GM18505 (cell line): ENCODE data around the gene ANKRD31.
"Not testable (repeated sequence)": the region's sequence is repeated elsewhere in the genome, so short reads cannot be mapped to it uniquely, and the experiment has no call there.

ENCODE experiments used
- ATAC-seq: cut with Tn5 transposase; IDR thresholded peaks from one replicate; pipeline ENCODE4 v1.9.1; 2021; ENCODE audit not compliant: unreplicated experiment
- POLR2A ChIP-seq: IDR thresholded peaks from 4 replicates; pipeline ENCODE4 v1.6.1; 2011; ENCODE audit warnings: borderline replicate concordance; ENCODE audit not compliant: insufficient read depth, insufficient read length; ENCODE audit errors: extremely low read depth

Gene ANKRD31

DNA sequence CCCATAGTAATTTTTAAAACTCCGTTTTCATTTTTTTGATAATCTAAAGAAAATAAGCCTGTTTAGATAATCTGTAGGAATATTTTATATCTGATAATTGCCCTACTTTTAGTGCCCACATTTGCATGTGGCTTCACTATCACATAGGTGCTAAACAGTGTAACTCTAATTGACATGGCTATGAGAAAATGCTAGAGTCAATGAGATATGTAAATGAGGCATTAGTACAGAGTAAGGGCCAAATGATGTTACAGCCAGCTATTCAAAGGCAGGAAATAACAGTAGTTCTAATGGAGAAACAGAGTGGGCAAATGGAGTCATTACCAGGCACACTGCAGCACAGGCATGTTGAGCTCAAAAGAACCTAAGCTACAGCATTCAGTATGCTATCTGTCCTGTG lies 147.0 kb downstream of the ANKRD31 start:
- ATAC-seq, result no peak
- no peak for TF ChIP-seq POLR2A

DNA sequence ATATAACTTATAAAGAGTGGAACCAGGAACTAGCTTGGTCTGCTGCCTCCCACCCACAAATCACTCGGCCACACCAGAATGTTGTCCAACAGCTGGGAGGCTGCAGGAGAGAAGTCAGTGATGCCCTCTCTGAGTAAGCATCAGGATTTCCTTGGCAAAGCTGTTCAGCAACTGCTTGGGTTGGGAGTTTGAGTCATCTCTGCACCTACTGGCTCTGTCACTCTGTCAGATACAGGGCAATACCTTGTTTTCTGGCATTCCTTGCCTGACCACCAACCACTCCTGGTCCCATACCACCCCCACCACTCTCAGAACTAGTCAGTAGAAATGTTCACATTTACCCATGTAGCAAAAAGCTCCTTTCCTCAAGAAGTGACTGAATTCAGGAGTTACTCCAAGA lies 147.5 kb downstream of the ANKRD31 start:
- no peak for ATAC-seq
- no peak for TF ChIP-seq POLR2A

DNA sequence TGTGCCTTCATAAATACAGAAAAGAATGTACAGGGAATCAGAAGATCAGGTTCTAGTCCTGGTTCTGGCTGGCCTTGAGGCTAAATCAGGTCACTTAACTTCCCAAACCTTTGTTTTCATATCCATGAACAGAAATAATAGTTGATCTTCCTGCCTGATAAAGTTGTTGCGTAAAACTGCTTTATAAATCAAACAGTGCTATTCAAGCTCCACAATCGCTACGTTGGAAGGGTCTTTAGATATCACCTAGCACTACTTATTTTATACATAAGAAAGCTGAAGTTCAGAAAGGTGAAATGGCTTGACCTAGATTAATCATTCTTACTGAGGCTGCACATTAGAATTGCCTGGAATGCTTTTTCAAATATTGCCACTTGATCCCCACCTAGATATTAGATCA lies 148.0 kb downstream of the ANKRD31 start:
- no peak for TF ChIP-seq POLR2A

DNA sequence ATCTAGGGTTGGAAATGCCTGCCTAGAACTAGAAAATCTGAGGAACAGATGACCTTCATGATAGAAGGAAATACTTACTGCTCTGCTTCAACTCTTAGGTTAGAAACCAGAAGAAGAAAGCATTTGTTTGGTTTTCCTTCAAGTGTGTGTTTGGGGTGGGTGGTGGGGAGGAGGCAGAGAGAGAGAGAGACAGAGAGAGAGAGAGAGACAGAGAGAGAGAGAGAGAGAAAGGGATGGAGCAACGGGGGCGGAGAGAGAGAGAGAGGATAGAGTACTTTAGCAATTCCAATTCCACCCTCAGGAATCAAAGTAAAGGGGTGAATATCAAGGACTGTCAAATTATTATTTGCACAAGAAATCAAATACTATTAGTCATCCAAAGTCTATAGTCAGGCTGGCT lies 155.2 kb downstream of the ANKRD31 start:
- no peak for TF ChIP-seq POLR2A
- no peak for ATAC-seq

More for the DNA sequence above, 148.0 kb downstream of the ANKRD31 start:
- ATAC-seq, result no peak

DNA sequence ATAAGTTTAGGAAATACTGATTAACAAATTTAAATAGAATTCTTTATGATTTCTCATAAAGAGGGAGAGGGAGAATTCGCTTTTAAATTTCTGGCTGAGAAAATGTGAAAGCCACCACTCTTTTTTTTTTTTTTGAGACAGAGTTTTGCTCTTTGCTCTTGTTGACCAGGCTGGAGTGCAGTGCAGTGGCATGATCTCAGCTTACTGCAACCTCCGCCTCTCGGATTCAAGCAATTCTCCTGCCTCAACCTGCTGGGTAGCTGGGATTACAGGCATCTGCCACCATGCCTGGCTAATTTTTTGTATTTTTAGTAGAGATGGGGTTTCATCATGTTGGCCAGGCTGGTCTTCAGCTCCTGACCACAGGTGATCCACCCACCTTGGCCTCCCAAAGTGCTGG lies 157.3 kb downstream of the ANKRD31 start:
- not testable (repeated sequence) for ATAC-seq

DNA sequence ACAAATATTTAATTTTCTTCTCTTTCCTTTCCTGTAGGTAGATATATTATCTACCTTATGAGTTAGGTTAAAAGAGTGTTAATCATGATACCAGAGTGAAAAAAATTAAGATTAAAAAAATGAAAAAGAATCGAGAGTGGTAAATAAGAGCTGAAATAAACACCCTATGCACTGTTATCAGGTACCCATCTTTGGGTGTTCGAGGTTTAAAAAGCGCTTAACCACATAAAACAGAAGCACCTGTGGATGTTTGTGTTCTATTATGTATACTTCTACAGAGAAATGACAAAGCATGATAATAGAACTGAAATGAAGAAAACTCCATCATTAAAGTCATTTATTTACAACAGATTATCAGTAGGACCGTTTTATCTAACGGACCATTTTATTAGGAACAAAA lies 158.7 kb downstream of the ANKRD31 start:
- ATAC-seq, result no peak
- TF ChIP-seq POLR2A, result no peak

DNA sequence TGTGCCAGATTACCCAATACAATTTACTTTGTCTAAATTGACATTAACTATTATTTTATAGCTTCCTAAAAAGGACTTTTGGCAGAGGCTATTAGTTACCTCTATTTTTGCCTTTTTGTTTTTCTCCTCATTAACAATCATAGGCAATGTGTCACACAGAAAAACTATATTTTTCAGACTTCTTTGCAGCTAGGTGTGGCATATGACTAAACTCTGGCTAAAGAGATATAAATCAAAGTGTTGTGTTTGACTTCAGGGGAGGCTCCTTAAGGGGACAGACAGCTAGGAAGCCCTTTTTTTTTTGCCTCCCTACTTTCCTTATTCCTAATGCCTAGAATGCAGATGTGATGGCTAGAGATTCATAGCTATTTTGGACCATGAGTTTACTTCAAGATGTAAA lies 164.6 kb downstream of the ANKRD31 start:
- TF ChIP-seq POLR2A, result no peak
- ATAC-seq, result no peak

DNA sequence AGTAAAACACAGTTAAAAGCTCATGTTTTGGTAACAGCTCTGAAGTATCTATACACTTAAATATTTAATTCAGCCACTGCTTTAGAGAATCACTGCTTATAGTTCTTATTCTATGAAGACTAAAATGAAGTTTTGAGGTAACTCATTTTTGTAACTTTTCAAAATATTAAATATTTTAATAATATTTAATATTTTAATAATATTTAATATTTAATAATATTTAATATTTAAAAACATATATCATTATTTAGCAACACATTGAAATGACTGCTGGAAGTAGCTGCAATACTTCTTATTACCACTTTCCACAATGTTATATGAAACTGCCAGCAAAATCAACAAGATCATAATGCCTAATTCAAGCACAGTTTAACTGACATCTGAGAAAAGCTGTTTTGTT lies 165.6 kb downstream of the ANKRD31 start:
- ATAC-seq, result no peak
- TF ChIP-seq POLR2A, result no peak

DNA sequence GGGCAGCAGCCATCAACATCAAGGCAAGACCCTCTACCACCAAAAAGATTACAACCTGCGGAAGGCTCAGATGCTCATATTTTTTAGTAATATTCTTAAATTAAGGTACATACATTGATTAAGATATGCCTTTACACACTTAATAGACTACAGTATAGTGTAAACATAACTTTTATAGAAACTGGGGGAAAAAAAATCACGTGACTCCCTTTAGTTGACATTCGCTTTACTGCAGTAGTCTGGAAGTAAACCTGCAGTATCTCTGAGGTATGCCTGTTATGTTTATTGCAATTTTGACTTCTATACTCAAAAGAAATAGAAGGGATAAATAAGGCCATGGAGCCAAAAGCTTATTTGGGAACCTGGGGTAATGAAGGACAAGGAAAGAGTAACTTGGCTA lies 169.2 kb downstream of the ANKRD31 start:
- no peak for TF ChIP-seq POLR2A
- ATAC-seq, result no peak

DNA sequence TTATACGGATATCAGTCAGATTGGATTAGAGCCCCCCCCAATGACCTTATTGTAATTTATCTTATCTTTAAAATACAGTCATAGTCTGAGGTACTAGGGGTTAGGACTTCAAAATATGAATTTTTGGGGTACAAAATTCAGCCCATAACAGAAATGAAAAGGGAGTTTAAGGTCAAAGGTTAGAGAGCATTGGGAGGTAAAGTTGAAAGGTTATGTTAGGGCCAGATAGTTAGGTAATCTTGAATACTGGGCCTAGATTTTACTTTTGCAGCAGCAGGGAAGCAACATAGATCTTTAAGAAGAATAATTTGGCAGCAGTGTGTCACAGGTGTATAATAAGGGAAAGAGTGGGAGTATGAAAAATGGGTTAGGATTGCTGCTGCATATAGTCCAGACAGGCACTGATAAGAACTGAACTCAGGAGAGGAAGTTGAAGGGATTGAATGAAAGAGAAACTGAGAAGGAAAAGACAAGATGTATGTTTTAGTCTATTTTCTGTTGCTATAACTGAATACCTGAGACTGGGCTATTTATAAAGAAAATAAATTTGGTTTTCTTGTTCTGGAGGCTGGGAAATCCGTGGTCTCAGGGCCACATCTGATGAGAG lies 173.7 kb downstream of the ANKRD31 start:
- TF ChIP-seq POLR2A, result no peak
- no peak for ATAC-seq

DNA sequence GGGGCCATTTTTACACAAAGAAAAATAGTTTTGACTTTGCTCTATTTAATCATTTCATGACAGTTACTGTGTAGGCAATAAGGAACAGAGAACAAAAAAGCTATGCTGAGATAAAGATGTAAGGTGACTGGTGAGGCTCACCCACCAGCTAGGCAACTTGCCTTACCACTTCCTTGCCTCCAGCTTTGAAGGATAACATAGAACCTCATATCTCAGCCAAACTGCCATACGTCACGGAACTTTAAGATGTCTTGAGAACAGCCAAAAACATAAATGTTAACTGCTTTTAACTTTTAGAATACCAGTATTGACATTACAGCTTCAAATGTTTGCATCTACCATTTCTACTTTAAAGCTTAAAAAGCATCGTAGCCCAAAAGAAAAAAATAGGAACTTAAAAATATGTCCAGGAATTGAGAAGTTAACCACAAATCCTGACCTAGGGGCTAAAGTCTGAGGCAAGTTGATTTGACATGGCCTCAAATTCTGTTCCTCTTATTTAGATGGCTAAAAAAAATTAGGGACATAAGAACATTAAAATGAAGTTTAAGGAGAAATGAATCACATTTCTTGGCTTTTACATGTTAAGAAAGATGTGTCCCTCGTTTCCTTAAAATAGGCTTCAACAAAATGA lies 176.6 kb downstream of the ANKRD31 start:
- TF ChIP-seq POLR2A, result no peak
- no peak for ATAC-seq

DNA sequence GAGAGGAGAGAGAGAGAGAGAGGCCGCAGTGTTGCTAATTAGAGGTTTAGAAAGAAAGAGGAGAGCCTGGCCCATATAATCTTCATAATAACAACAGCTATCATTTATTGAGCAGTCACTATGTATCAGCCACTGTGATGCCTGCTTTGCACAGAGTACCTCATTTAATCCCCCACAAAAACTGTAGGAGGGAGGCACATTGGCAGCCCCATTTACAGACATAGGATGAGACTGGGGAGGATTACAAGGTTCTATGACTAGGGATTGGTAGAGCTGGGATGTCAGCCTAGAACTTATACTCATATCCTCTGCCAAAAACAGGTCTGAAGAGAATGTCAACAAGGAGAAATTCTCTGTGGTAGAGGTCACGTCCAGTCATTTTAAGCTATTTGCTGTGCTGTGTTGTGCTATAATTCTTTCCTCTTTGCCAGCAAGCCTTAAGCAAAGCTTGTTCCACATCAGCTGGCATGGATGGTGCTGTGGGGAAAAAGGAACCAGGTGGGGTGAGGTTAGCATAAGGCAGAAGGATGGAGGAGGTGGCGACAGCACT lies 177.6 kb downstream of the ANKRD31 start:
- TF ChIP-seq POLR2A, result no peak
- no peak for ATAC-seq

DNA sequence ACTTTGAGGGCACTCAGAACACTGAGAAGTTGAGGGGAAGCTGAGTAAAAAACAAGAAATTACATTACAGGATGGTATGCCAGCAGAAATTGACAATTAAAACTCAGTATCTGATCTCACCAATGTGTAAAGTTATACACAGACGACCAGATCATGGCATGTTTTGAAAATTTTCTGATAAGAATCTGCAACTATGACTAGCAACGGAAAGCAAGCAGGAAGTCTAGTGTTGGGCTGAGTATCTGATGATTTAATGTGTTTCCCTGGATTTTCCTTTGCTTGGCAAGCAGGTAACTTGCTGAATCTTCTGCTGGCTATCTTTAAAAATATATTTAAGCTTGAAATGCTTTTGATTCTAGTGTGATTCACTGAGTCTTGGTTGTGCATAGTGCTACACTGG lies 179.1 kb downstream of the ANKRD31 start:
- ATAC-seq, result no peak
- TF ChIP-seq POLR2A, result no peak

DNA sequence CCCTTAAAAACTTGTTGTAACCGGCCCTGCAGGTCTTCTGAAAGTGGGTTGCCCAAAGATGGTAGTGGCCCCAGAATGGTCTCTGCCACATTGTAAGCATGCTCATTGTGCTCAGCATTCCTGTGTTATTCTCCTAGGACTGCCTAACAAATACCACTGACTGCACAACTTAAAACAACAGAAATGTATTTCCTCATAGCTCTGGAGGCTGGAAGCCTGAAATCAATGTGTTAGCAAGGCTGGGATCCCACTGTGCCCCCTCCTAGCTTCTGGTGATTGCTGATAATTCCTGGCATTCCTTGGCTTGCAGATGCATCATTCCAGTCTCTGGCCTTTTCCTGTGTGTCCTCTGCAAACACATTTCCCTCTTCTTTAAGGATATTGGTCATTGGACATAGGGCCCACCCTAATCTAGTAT lies 180.9 kb downstream of the ANKRD31 start:
- no peak for TF ChIP-seq POLR2A
- ATAC-seq, result no peak
